Choroid plexus epithelial cell (primary cell): Measurements from ENCODE around the gene VAV2.

Source experiments
- DNase-seq: peaks from one replicate; pipeline ENCODE4 v3.0.0-alpha.2; 2010; ENCODE audit warnings: low read depth
- H3K4me3 ChIP-seq: 2 replicates; pipeline ENCODE4 v1.5.1; 2011; ENCODE audit warnings: low read depth, mild to moderate bottlenecking, control low read depth, low read length, moderate library complexity
- TF ChIP-seq, protein P1 (sequence below): conservative IDR thresholded peaks from 2 replicates; pipeline ENCODE4 v1.5.1; 2011; ENCODE audit warnings: low read depth, mild to moderate bottlenecking, control low read depth, inconsistent platforms, low read length, moderate library complexity

Gene VAV2

DNA sequence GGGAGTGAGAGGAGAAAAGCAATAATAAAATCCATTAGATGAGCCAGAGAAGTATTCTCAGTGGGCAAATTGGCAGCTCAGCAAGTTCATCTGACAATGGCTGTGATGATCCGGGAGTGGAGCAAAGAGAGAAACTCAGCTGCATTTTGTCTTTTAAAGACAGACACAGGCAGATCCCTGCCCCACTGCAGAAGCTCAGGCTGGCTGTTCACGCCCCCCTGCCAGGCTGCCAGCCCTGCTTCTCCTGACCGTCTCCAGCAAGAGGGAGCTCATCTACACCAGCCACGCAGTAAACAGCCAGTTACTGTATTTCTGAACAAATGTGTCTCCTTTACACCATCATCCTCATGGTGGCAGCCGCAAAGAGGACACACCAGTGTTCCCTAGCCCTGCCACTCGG is 139.7 kb downstream of the VAV2 start:
- H3K4me3 ChIP-seq = no peak overlapping the region
- TF ChIP-seq, protein P1, sequence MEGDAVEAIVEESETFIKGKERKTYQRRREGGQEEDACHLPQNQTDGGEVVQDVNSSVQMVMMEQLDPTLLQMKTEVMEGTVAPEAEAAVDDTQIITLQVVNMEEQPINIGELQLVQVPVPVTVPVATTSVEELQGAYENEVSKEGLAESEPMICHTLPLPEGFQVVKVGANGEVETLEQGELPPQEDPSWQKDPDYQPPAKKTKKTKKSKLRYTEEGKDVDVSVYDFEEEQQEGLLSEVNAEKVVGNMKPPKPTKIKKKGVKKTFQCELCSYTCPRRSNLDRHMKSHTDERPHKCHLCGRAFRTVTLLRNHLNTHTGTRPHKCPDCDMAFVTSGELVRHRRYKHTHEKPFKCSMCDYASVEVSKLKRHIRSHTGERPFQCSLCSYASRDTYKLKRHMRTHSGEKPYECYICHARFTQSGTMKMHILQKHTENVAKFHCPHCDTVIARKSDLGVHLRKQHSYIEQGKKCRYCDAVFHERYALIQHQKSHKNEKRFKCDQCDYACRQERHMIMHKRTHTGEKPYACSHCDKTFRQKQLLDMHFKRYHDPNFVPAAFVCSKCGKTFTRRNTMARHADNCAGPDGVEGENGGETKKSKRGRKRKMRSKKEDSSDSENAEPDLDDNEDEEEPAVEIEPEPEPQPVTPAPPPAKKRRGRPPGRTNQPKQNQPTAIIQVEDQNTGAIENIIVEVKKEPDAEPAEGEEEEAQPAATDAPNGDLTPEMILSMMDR = no peak
- DNase-seq = no peak

GRCh38 chr9:133851693-133852092 is 140.4 kb downstream of the VAV2 start:
- no peak for DNase-seq
- H3K4me3 ChIP-seq = no peak overlapping the region
- TF ChIP-seq, protein P1 = no peak

GRCh38 chr9:133850937-133851336 is 141.2 kb downstream of the VAV2 start:
- H3K4me3 ChIP-seq = no peak overlapping the region
- DNase-seq = no peak
- TF ChIP-seq, protein P1 = no peak

DNA sequence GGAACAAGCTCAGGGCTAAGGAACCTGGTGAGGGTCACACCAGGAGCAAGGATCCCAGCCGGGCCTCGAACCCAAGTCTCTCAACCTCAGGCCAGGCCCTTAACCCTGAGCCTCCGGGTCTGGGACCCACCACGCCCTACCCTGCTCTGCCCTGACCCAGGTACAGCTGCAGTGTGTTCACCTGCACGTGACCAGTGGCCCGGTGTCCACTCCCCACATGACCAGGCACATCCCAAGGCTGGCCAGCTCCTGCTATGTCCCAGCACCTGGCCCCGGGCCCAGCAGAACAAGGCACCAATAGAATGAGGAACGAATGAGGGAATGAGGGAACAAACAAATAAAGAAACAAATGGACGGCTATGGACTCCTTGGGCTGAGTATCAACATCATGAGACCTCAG is 142.0 kb downstream of the VAV2 start:
- no peak overlapping the region for H3K4me3 ChIP-seq
- no peak for DNase-seq

GRCh38 chr9:133849110-133849670 is 142.9 kb downstream of the VAV2 start:
- TF ChIP-seq, protein P1 = no peak
- DNase-seq = no peak
- H3K4me3 ChIP-seq = no peak overlapping the region

More for the DNA sequence above, 142.0 kb downstream of the VAV2 start:
- TF ChIP-seq, protein P1 = no peak

GRCh38 chr9:133848471-133849109 is 143.5 kb downstream of the VAV2 start:
- no peak overlapping the region for H3K4me3 ChIP-seq

More at GRCh38 chr9:133848471-133849109, 143.5 kb downstream of the VAV2 start:
- no peak for DNase-seq
- TF ChIP-seq, protein P1 = no peak
